Raji (cell line): ENCODE results near the gene CYTL1.

Experiments
- POLR2A ChIP-seq: IDR thresholded peaks from 2 replicates; pipeline ENCODE4 v1.6.1; 2011; ENCODE audit warnings: low read depth, low read length, control low read depth; ENCODE audit not compliant: insufficient read depth

The CYTL1 gene

GRCh38 chr4:5018096-5018495, 1.2 kb downstream of the CYTL1 start:
- no peak for TF ChIP-seq POLR2A

DNA sequence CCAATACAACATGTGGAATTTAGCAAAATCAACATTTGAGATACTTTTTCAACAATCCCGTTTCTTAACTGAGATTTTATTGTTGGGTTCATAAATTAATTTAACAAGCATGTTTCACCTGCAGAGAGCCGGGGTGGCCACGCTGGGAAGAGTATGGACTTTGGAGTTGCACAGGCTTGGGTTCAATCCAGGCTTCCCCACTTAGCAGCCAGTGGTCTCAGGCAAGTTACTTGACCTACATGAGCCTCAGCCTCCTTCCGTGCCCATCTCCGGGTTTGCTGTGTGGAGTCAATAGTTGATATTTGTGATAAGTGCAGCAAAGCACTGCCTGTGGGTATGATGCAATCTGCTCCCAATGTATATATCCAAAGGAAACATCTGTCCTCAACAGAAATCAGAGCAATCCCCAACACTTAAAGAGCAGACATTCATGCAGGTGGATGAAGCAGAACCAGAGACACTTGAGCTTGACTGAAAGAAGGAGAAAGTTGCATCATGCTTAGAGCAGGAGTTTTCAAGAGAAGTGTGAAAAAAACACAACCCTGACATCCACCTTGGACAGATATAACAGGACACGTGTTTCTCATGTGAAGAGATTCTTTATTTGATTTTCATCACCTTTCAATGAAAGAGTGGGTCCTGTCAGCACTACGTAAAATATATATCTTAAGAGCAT, 5.1 kb downstream of the CYTL1 start:
- no peak for TF ChIP-seq POLR2A

- TF ChIP-seq POLR2A = no peak
Measured at GRCh38 chr4:5012958-5013357, 6.3 kb downstream of the CYTL1 start.

- no peak for TF ChIP-seq POLR2A
Measured at GRCh38 chr4:5012244-5012898, 6.9 kb downstream of the CYTL1 start.

GRCh38 chr4:5010984-5011383, 8.3 kb downstream of the CYTL1 start:
- no peak for TF ChIP-seq POLR2A

GRCh38 chr4:5009796-5010195, 9.5 kb downstream of the CYTL1 start:
- no peak for TF ChIP-seq POLR2A

GRCh38 chr4:5004496-5004895, 14.8 kb downstream of the CYTL1 start:
- TF ChIP-seq POLR2A = no peak

DNA sequence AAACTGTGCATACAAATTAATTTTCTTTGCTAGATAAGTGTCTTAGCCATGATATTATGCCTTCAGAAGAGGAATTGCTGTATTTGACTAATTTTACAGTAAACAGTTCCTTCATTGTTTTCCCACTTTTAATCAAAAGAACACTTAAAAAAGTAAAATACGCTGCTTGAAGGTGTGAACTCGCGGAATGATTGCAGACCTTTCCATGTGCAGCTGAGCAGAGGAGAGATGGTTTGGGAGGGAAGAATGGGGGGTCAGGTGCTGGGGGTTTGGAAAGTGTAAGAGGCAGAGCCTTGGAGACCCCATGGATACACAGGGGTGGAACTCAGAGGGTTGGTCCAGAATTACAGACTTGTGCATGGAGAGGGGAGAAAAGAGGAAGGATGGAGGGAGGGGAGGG, 15.3 kb downstream of the CYTL1 start:
- TF ChIP-seq POLR2A = no peak

DNA sequence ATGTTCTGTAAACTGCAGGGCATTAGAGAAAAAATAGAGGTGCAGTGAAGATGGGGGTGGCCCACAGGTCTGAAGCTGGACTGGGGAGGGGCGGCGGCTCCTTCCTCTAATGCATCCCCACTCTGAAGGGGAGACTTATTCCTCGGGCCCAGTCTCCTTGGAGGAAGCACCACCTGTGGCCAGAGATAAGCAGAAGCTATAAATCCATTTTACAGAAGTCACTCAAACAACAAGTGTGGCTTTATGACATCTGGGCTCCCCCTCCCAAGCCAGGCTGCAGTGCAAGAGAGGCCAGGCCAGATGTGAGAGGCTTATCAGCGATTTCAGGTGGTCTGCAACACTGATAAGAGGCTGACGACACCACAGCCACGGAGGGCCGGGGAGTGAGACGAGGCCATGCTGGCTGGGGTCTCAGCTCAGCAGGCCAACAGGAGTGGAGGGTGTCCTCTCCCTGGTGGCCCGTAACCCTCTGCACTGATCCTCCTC, 15.8 kb downstream of the CYTL1 start:
- no peak for TF ChIP-seq POLR2A

DNA sequence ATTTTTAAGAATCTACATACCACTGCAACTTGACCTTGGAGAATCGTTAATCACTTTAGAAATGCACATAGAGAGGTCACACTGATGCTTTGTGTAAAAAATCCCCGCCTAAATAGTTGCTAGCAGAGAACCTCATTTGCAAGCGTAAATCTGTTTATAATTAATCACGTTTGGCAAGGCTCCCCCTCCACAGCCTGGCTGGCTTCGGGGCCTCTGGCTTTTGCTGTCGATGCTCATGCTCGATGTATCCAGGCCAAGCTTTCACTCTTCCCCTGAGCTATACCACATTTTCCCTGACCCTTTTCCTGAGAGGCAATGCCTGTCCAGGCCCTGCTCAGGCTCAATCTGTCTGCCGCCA, 23.4 kb downstream of the CYTL1 start:
- no peak for TF ChIP-seq POLR2A

GRCh38 chr4:4995103-4995907, 24.0 kb downstream of the CYTL1 start:
- TF ChIP-seq POLR2A = no peak

- no peak for TF ChIP-seq POLR2A
Measured at GRCh38 chr4:4994312-4995097, 24.8 kb downstream of the CYTL1 start.

- no peak for TF ChIP-seq POLR2A
Measured at GRCh38 chr4:4992833-4993232, 26.4 kb downstream of the CYTL1 start.

DNA sequence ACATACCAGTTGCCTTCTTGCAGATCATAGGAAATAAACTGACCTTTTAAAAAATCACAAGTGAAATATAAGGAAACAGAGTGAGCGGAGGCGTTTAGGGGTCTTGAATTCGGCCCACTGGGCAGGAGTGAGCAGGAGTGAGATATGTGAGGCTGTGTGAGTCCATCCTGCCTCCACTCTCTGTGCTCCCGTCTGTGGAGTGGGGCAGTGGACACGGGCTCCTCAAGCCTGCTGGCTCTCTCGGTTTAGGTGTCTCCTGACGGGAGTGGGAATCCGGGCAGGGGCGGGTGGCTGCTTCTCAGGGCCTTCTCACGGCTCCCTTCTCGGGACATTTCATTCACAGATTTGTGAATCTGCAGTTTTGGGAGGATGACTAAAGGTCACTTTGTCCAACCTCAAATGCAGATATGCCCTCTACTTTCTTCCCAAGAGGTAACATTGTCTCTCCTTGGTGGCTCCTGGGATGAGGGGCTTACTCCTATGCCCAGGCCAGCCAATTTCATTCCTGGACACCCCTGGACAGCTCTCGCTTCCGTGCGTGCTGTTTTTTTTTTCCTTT, 27.6 kb downstream of the CYTL1 start:
- no peak for TF ChIP-seq POLR2A
